Measurements from ENCODE around the gene STX12. TPM values are rescaled to one million over a fixed set of nuclear protein-coding genes. Genes with fewer than 3 reads are reported as not detected.
A peak's percentile ranks its signal among the peaks of the same experiment; 100 is the strongest.

STX12 gene
- total and polyA plus RNA-seq, 2 of the 4 experiments (the other 2 are of a cell fraction): 28.6 to 54.8 TPM

GRCh38 chr1:27782950-27783349 is 9.9 kb downstream of the STX12 start:
- peak; percentile 74 for TF ChIP-seq MAFK (IDR thresholded peaks at IDR 0.05; ENCODE audit: low read depth, low read length)
- TF ChIP-seq, protein P1, sequence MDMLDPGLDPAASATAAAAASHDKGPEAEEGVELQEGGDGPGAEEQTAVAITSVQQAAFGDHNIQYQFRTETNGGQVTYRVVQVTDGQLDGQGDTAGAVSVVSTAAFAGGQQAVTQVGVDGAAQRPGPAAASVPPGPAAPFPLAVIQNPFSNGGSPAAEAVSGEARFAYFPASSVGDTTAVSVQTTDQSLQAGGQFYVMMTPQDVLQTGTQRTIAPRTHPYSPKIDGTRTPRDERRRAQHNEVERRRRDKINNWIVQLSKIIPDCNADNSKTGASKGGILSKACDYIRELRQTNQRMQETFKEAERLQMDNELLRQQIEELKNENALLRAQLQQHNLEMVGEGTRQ (IDR thresholded peaks at IDR 0.05; ENCODE audit: low read depth, low read length): no peak
- Histone ChIP-seq H3K23ac (ENCODE audit: low read depth, low read length) (no peak overlapping the region), H4K91ac (ENCODE audit: insufficient read depth, low read depth, low read length) (no peak overlapping the region), H3K56ac (ENCODE audit: extremely low read depth, insufficient read depth, low read length) (no peak overlapping the region), H2AK9ac (replicated peaks; ENCODE audit: low read depth, low read length, poor library complexity) (no peak overlapping the region), H3K79me1 (ENCODE audit: low read depth in 1 of 2, low read length in 2 of 2) (peaks cover 19 to 91% of the 10 kb centered on the region in 2 experiments; a peak in 3 of 4 replicates), H4K8ac (ENCODE audit: low read depth in 2 of 2, low read length in 2 of 2) (no peak overlapping the region), H3K9ac (ENCODE audit: low read depth, low read length) (no peak overlapping the region), H3K4ac (ENCODE audit: low read depth, low read length) (no peak overlapping the region), H3K4me3 (ENCODE audit: insufficient read depth, low read depth, low read length) (no peak overlapping the region), H4K5ac (ENCODE audit: low read depth, low read length) (no peak overlapping the region), H2BK15ac (ENCODE audit: low read depth, low read length) (no peak overlapping the region), H2AK5ac (ENCODE audit: low read depth, low read length) (no peak overlapping the region), H3K4me1 (ENCODE audit: control insufficient read depth, insufficient read depth, low read length) (peaks cover 4% of the 10 kb centered on the region), H3K14ac (replicated peaks; ENCODE audit: low read depth, low read length) (no peak overlapping the region), H2BK5ac (ENCODE audit: low read depth, low read length, poor library complexity, severe bottlenecking) (no peak overlapping the region), H3K36me3 (ENCODE audit: control insufficient read depth, insufficient read depth, low read length) (peaks cover 2% of the 10 kb centered on the region; the same call in 1 of the 2 replicates), H3K9me3 (ENCODE audit: control insufficient read depth, insufficient read depth, low read length) (no peaks in the 10 kb centered on the region), H2AFZ (replicated peaks; ENCODE audit: low read length, poor library complexity) (no peak overlapping the region), H3K4me2 (ENCODE audit: low read depth, low read length) (no peak overlapping the region), H2BK20ac (ENCODE audit: low read depth, low read length) (no peak overlapping the region), H3K27ac (ENCODE audit: insufficient read depth, low read length) (no peak overlapping the region), H2BK120ac (ENCODE audit: low read depth, low read length) (no peak overlapping the region), H3K9me1 (ENCODE audit: insufficient read depth, low read length) (peaks cover 17% of the 10 kb centered on the region), H3K27me3 (ENCODE audit: control insufficient read depth, insufficient read depth, low read length) (no peaks in the 10 kb centered on the region), H4K20me1 (ENCODE audit: insufficient read depth, low read length) (peaks cover 45% of the 10 kb centered on the region), H3K18ac (ENCODE audit: low read depth, low read length) (no peak overlapping the region)
- ChIA-PET CTCF (no interaction called here), POLR2A (ENCODE audit: unreplicated experiment) (no interaction called here)
- in situ Hi-C loops (cut with MboI; ENCODE audit: low sequenced_read_pairs) (no loop called here), dilution Hi-C loops (cut with HindIII; ENCODE audit: low sequenced_read_pairs, unreplicated experiment) (no loop called here), intact Hi-C loops (cut with micrococcal nuclease) (no loop called here)
- WGBS, 2 experiments (ENCODE audit: extremely low coverage in 2 of 2, insufficient read length in 1 of 2): no CpG with 5 or more reads among the region's 3 CpGs
- ATAC-seq (ENCODE audit: low read depth): no peak
- DNase-seq: no peak
- BruUV-seq (replicated peaks): no TSS peak

Data from IMR-90 (cell line).